Fibroblast of skin of back (primary cell): ENCODE results near the gene STX18.
"Not testable (repeated sequence)": the region's sequence is repeated elsewhere in the genome, so short reads cannot be mapped to it uniquely, and the experiment has no call there.

ENCODE experiments used
- DNase-seq: peaks from one replicate; pipeline ENCODE4 v3.0.0-alpha.2; 2013

STX18 gene

GRCh38 chr4:4507923-4508322 lies 33.9 kb downstream of the STX18 start:
- no peak for DNase-seq

GRCh38 chr4:4507403-4507802 lies 34.4 kb downstream of the STX18 start:
- DNase-seq, result no peak

GRCh38 chr4:4506961-4507360 lies 34.9 kb downstream of the STX18 start:
- no peak for DNase-seq

GRCh38 chr4:4505211-4505610 lies 36.6 kb downstream of the STX18 start:
- not testable (repeated sequence) for DNase-seq

- no peak for DNase-seq
These were observed 37.1 kb downstream of the STX18 start for GRCh38 chr4:4504783-4505182.

GRCh38 chr4:4502694-4503311 lies 39.0 kb downstream of the STX18 start:
- peak; percentile 59 for DNase-seq

GRCh38 chr4:4501679-4502078 lies 40.2 kb downstream of the STX18 start:
- DNase-seq, result no peak

GRCh38 chr4:4499438-4500123 lies 42.3 kb downstream of the STX18 start:
- no peak for DNase-seq

- no peak for DNase-seq
These were observed 45.1 kb downstream of the STX18 start for GRCh38 chr4:4496592-4497372.

- DNase-seq, result no peak
These were observed 47.0 kb downstream of the STX18 start for GRCh38 chr4:4494882-4495281.

GRCh38 chr4:4492161-4492847 lies 49.5 kb downstream of the STX18 start:
- DNase-seq, result peak; percentile 72

GRCh38 chr4:4491396-4491893 lies 50.4 kb downstream of the STX18 start:
- DNase-seq, result no peak

GRCh38 chr4:4490816-4491215 lies 51.0 kb downstream of the STX18 start:
- DNase-seq, result no peak

GRCh38 chr4:4490041-4490440 lies 51.8 kb downstream of the STX18 start:
- no peak for DNase-seq

- peak; percentile 72 for DNase-seq
These were observed 53.1 kb downstream of the STX18 start for GRCh38 chr4:4488405-4489404.

- no peak for DNase-seq
These were observed 54.9 kb downstream of the STX18 start for GRCh38 chr4:4486969-4487368.

- no peak for DNase-seq
These were observed 56.0 kb downstream of the STX18 start for GRCh38 chr4:4485806-4486205.

GRCh38 chr4:4481399-4481994 lies 60.4 kb downstream of the STX18 start:
- peak; percentile 20 for DNase-seq

- DNase-seq, result peak; percentile 16
These were observed 61.0 kb downstream of the STX18 start for GRCh38 chr4:4480685-4481398.

- no peak for DNase-seq
These were observed 61.6 kb downstream of the STX18 start for GRCh38 chr4:4480205-4480604.
